ENCODE data around the gene AIP.
"Not testable (repeated sequence)": the region's sequence is repeated elsewhere in the genome, so short reads cannot be mapped to it uniquely, and the experiment has no call there.

Gene AIP

GRCh38 chr11:67507864-67508485 lies 25.1 kb downstream of the AIP start, which contains the start of gene CDK2AP2:
Gene CDK2AP2 (minus strand): TSS chr11:67508162. CDS start chr11:67508082, 80 bp downstream.
- peaks cover 34% of the 10 kb centered on the region for H4K20me1 ChIP-seq (ENCODE audit: insufficient read depth, low read length)
- no peaks in the 10 kb centered on the region for H3K9me3 ChIP-seq (ENCODE audit: insufficient read depth, low read length, severe bottlenecking)
- peak within 1 kb of the TSS; percentile 95 for H2AFZ ChIP-seq (ENCODE audit: low read depth, low read length)
- ATAC-seq (ENCODE audit: insufficient read depth, low read depth), result peak; percentile 84
- TF ChIP-seq EZH2 (IDR thresholded peaks at IDR 0.05; ENCODE audit: borderline replicate concordance, low read depth, low read length, severe bottlenecking), result no peak
- no peak for TF ChIP-seq CTCF (IDR thresholded peaks at IDR 0.05; ENCODE audit: borderline replicate concordance, extremely low read depth, low read length, poor library complexity, severe bottlenecking)
- peak; percentile 99 for DNase-seq
- H3K27me3 ChIP-seq (ENCODE audit: insufficient read depth, low read length, poor library complexity), result no peaks in the 10 kb centered on the region
- H3K27ac ChIP-seq (ENCODE audit: low read length), result peak within 1 kb of the TSS; percentile 96
- peak within 1 kb of the TSS; percentile 79 for H3K9ac ChIP-seq (ENCODE audit: low read depth, low read length)
- H3K36me3 ChIP-seq (ENCODE audit: insufficient read depth, low read length), result peaks cover 17% of the 10 kb centered on the region
- H3K4me2 ChIP-seq (ENCODE audit: insufficient read depth, low read length), result peak within 1 kb of the TSS; percentile 95
- peak within 1 kb of the TSS; percentile 42 to 85; a peak in 3 of 4 replicates for H3K4me3 ChIP-seq (ENCODE audit: low read depth in 1 of 2, low read length in 2 of 2)
- H3K4me1 ChIP-seq (ENCODE audit: insufficient read depth, low read length), result peaks cover 47% of the 10 kb centered on the region
- H3K79me2 ChIP-seq (ENCODE audit: insufficient read depth, low read length), result peaks cover 42% of the 10 kb centered on the region

GRCh38 chr11:67508486-67509121 lies 25.8 kb downstream of the AIP start:
- Histone ChIP-seq H3K27me3 (ENCODE audit: insufficient read depth, low read length, poor library complexity) (no peaks in the 10 kb centered on the region), H3K79me2 (ENCODE audit: insufficient read depth, low read length) (peaks cover 36% of the 10 kb centered on the region), H3K36me3 (ENCODE audit: insufficient read depth, low read length) (peaks cover 14% of the 10 kb centered on the region), H3K4me3 (ENCODE audit: low read depth in 1 of 2, low read length in 2 of 2) (peak overlapping the region; percentile 42 to 85; a peak in 3 of 4 replicates), H4K20me1 (ENCODE audit: insufficient read depth, low read length) (peaks cover 27% of the 10 kb centered on the region), H3K27ac (ENCODE audit: low read length) (peak overlapping the region; percentile 96), H2AFZ (ENCODE audit: low read depth, low read length) (peak overlapping the region; percentile 95), H3K9me3 (ENCODE audit: insufficient read depth, low read length, severe bottlenecking) (no peaks in the 10 kb centered on the region), H3K9ac (ENCODE audit: low read depth, low read length) (peak overlapping the region; percentile 79), H3K4me2 (ENCODE audit: insufficient read depth, low read length) (peak overlapping the region; percentile 95), H3K4me1 (ENCODE audit: insufficient read depth, low read length) (peaks cover 41% of the 10 kb centered on the region)
- ATAC-seq (ENCODE audit: insufficient read depth, low read depth), result peak; percentile 35
- DNase-seq, result peak; percentile 98
- no peak for TF ChIP-seq EZH2 (IDR thresholded peaks at IDR 0.05; ENCODE audit: borderline replicate concordance, low read depth, low read length, severe bottlenecking)
- peak; percentile 14 for TF ChIP-seq CTCF (IDR thresholded peaks at IDR 0.05; ENCODE audit: borderline replicate concordance, extremely low read depth, low read length, poor library complexity, severe bottlenecking)

- peaks cover 14% of the 10 kb centered on the region for H3K36me3 ChIP-seq (ENCODE audit: insufficient read depth, low read length)
- peaks cover 23% of the 10 kb centered on the region for H3K79me2 ChIP-seq (ENCODE audit: insufficient read depth, low read length)
- peaks cover 34% of the 10 kb centered on the region for H3K4me1 ChIP-seq (ENCODE audit: insufficient read depth, low read length)
- H2AFZ ChIP-seq (ENCODE audit: low read depth, low read length), result no peak overlapping the region
- H3K9ac ChIP-seq (ENCODE audit: low read depth, low read length), result no peak overlapping the region
- no peak overlapping the region for H3K4me3 ChIP-seq (ENCODE audit: low read depth in 1 of 2, low read length in 2 of 2)
- no peaks in the 10 kb centered on the region for H3K27me3 ChIP-seq (ENCODE audit: insufficient read depth, low read length, poor library complexity)
- H3K4me2 ChIP-seq (ENCODE audit: insufficient read depth, low read length), result no peak overlapping the region
- H4K20me1 ChIP-seq (ENCODE audit: insufficient read depth, low read length), result peaks cover 18% of the 10 kb centered on the region
- DNase-seq, result no peak
- no peak for ATAC-seq (ENCODE audit: insufficient read depth, low read depth)
- TF ChIP-seq CTCF (IDR thresholded peaks at IDR 0.05; ENCODE audit: borderline replicate concordance, extremely low read depth, low read length, poor library complexity, severe bottlenecking), result no peak
- no peak for TF ChIP-seq EZH2 (IDR thresholded peaks at IDR 0.05; ENCODE audit: borderline replicate concordance, low read depth, low read length, severe bottlenecking)
- no peaks in the 10 kb centered on the region for H3K9me3 ChIP-seq (ENCODE audit: insufficient read depth, low read length, severe bottlenecking)
- H3K27ac ChIP-seq (ENCODE audit: low read length), result no peak overlapping the region
Observed at GRCh38 chr11:67510023-67510345, 27.2 kb downstream of the AIP start.

- ATAC-seq (ENCODE audit: insufficient read depth, low read depth); H3K4me3 ChIP-seq (ENCODE audit: low read depth in 1 of 2, low read length in 2 of 2); H3K9me3 ChIP-seq (ENCODE audit: insufficient read depth, low read length, severe bottlenecking); H2AFZ ChIP-seq (ENCODE audit: low read depth, low read length); H3K27me3 ChIP-seq (ENCODE audit: insufficient read depth, low read length, poor library complexity); DNase-seq; H3K9ac ChIP-seq (ENCODE audit: low read depth, low read length); H3K4me2 ChIP-seq (ENCODE audit: insufficient read depth, low read length); H3K27ac ChIP-seq (ENCODE audit: low read length): not testable (repeated sequence)
- peaks cover 12% of the 10 kb centered on the region for H4K20me1 ChIP-seq (ENCODE audit: insufficient read depth, low read length)
- H3K4me1 ChIP-seq (ENCODE audit: insufficient read depth, low read length), result peaks cover 21% of the 10 kb centered on the region
- H3K36me3 ChIP-seq (ENCODE audit: insufficient read depth, low read length), result peaks cover 12% of the 10 kb centered on the region
- H3K79me2 ChIP-seq (ENCODE audit: insufficient read depth, low read length), result peaks cover 15% of the 10 kb centered on the region
Observed at GRCh38 chr11:67511558-67511957, 28.7 kb downstream of the AIP start.

All from DND-41 (cell line).